ENCODE data around the gene USE1.

The USE1 gene

GRCh38 chr19:17235300-17235970 lies 20.3 kb downstream of the USE1 start:
- Histone ChIP-seq H2AFZ (ENCODE audit: insufficient read depth, low read length, poor library complexity) (no peak overlapping the region), H3K9me3 (ENCODE audit: insufficient read depth, low read depth, low read length) (peaks cover 2% of the 10 kb centered on the region), H3K36me3 (ENCODE audit: control insufficient read depth in 1 of 2, insufficient read depth in 2 of 2, low read length in 2 of 2) (peaks cover 69 to 72% of the 10 kb centered on the region in 2 experiments), H4K8ac (ENCODE audit: low read depth, low read length) (peak overlapping the region; percentile 64), H3K4me1 (ENCODE audit: control insufficient read depth in 1 of 2, insufficient read depth in 2 of 2, low read length in 2 of 2) (peaks cover 15 to 16% of the 10 kb centered on the region in 2 experiments), H3K79me2 (ENCODE audit: control insufficient read depth, insufficient read depth, low read length, poor library complexity) (peaks cover 7% of the 10 kb centered on the region), H3K14ac (ENCODE audit: low read length) (peak overlapping the region; percentile 77), H2BK120ac (ENCODE audit: insufficient read depth, low read length, poor library complexity) (peak overlapping the region; percentile 30), H2BK12ac (ENCODE audit: low read length) (peak overlapping the region; percentile 60), H3K4me2 (ENCODE audit: low read length) (peak overlapping the region; percentile 70), H4K91ac (ENCODE audit: low read depth, low read length) (peak overlapping the region; percentile 63), H3K27me3 (ENCODE audit: insufficient read depth, low read length) (no peaks in the 10 kb centered on the region), H2AK5ac (ENCODE audit: low read length) (peak overlapping the region; percentile 16), H3K9ac (ENCODE audit: low read length) (no peak overlapping the region), H3K79me1 (ENCODE audit: low read length) (peaks cover 6% of the 10 kb centered on the region), H2BK5ac (ENCODE audit: low read depth, low read length, poor library complexity) (peak overlapping the region; percentile 16), H3K4ac (ENCODE audit: low read depth, low read length) (peak overlapping the region; percentile 50), H3K4me3 (ENCODE audit: low read depth, low read length) (peak overlapping the region; percentile 45), H3K18ac (ENCODE audit: low read length) (peak overlapping the region; percentile 81), H3K27ac (ENCODE audit: low read depth, low read length) (peak overlapping the region; percentile 80), H3K23ac (ENCODE audit: low read length) (no peak overlapping the region), H4K12ac (ENCODE audit: low read depth, low read length) (peak overlapping the region; percentile 59)
- peak in 1 of 2 donors; percentile 63 for DNase-seq
- no CpG with 5 or more reads among the region's 80 CpGs for WGBS (ENCODE audit: extremely low coverage, insufficient coverage, insufficient read length)

GRCh38 chr19:17235971-17236777 lies 21.0 kb downstream of the USE1 start:
- Histone ChIP-seq H3K27me3 (ENCODE audit: insufficient read depth, low read length) (no peaks in the 10 kb centered on the region), H4K12ac (ENCODE audit: low read depth, low read length) (peak overlapping the region; percentile 59), H3K9me3 (ENCODE audit: insufficient read depth, low read depth, low read length) (peaks cover 3% of the 10 kb centered on the region), H2AK5ac (ENCODE audit: low read length) (peak overlapping the region; percentile 30), H3K18ac (ENCODE audit: low read length) (peak overlapping the region; percentile 76), H2BK12ac (ENCODE audit: low read length) (peak overlapping the region; percentile 60), H3K14ac (ENCODE audit: low read length) (peak overlapping the region; percentile 77), H3K27ac (ENCODE audit: low read depth, low read length) (peak overlapping the region; percentile 80), H3K4ac (ENCODE audit: low read depth, low read length) (peak overlapping the region; percentile 50), H3K79me2 (ENCODE audit: control insufficient read depth, insufficient read depth, low read length, poor library complexity) (peaks cover 11% of the 10 kb centered on the region), H2BK5ac (ENCODE audit: low read depth, low read length, poor library complexity) (peak overlapping the region; percentile 16), H3K4me2 (ENCODE audit: low read length) (peak overlapping the region; percentile 70), H3K4me3 (ENCODE audit: low read depth, low read length) (peak overlapping the region; percentile 45), H2AFZ (ENCODE audit: insufficient read depth, low read length, poor library complexity) (no peak overlapping the region), H4K8ac (ENCODE audit: low read depth, low read length) (peak overlapping the region; percentile 2), H3K79me1 (ENCODE audit: low read length) (peaks cover 6% of the 10 kb centered on the region), H3K4me1 (ENCODE audit: control insufficient read depth in 1 of 2, insufficient read depth in 2 of 2, low read length in 2 of 2) (peaks cover 15 to 16% of the 10 kb centered on the region in 2 experiments), H4K91ac (ENCODE audit: low read depth, low read length) (peak overlapping the region; percentile 63), H3K36me3 (ENCODE audit: control insufficient read depth in 1 of 2, insufficient read depth in 2 of 2, low read length in 2 of 2) (peaks cover 70 to 73% of the 10 kb centered on the region in 2 experiments), H2BK120ac (ENCODE audit: insufficient read depth, low read length, poor library complexity) (peak overlapping the region; percentile 30), H3K23ac (ENCODE audit: low read length) (no peak overlapping the region), H3K9ac (ENCODE audit: low read length) (no peak overlapping the region)
- WGBS (ENCODE audit: extremely low coverage, insufficient coverage, insufficient read length), result no CpG with 5 or more reads among the region's 27 CpGs
- no peak for DNase-seq

- H3K9me3 ChIP-seq (ENCODE audit: insufficient read depth, low read depth, low read length), result peaks cover 3% of the 10 kb centered on the region
- WGBS (ENCODE audit: extremely low coverage, insufficient coverage, insufficient read length), result no CpG with 5 or more reads among the region's 18 CpGs
- peaks cover 15% of the 10 kb centered on the region for H3K79me2 ChIP-seq (ENCODE audit: control insufficient read depth, insufficient read depth, low read length, poor library complexity)
- no peak overlapping the region for H2BK5ac ChIP-seq (ENCODE audit: low read depth, low read length, poor library complexity)
- no peak overlapping the region for H3K14ac ChIP-seq (ENCODE audit: low read length)
- H3K18ac ChIP-seq (ENCODE audit: low read length), result no peak overlapping the region
- no peaks in the 10 kb centered on the region for H3K27me3 ChIP-seq (ENCODE audit: insufficient read depth, low read length)
- H3K79me1 ChIP-seq (ENCODE audit: low read length), result peaks cover 6% of the 10 kb centered on the region
- H3K4me2 ChIP-seq (ENCODE audit: low read length), result no peak overlapping the region
- no peak overlapping the region for H4K12ac ChIP-seq (ENCODE audit: low read depth, low read length)
- H3K36me3 ChIP-seq (ENCODE audit: control insufficient read depth in 1 of 2, insufficient read depth in 2 of 2, low read length in 2 of 2), result peaks cover 66 to 70% of the 10 kb centered on the region in 2 experiments
- no peak overlapping the region for H3K23ac ChIP-seq (ENCODE audit: low read length)
- H3K4me3 ChIP-seq (ENCODE audit: low read depth, low read length), result no peak overlapping the region
- H3K4ac ChIP-seq (ENCODE audit: low read depth, low read length), result no peak overlapping the region
- H4K91ac ChIP-seq (ENCODE audit: low read depth, low read length), result no peak overlapping the region
- H3K9ac ChIP-seq (ENCODE audit: low read length), result no peak overlapping the region
- H2AK5ac ChIP-seq (ENCODE audit: low read length), result no peak overlapping the region
- no peak overlapping the region for H2BK120ac ChIP-seq (ENCODE audit: insufficient read depth, low read length, poor library complexity)
- H2BK12ac ChIP-seq (ENCODE audit: low read length), result no peak overlapping the region
- no peak overlapping the region for H2AFZ ChIP-seq (ENCODE audit: insufficient read depth, low read length, poor library complexity)
- H3K27ac ChIP-seq (ENCODE audit: low read depth, low read length), result peak overlapping the region; percentile 9
- H3K4me1 ChIP-seq (ENCODE audit: control insufficient read depth in 1 of 2, insufficient read depth in 2 of 2, low read length in 2 of 2), result peaks cover 16 to 17% of the 10 kb centered on the region in 2 experiments
- H4K8ac ChIP-seq (ENCODE audit: low read depth, low read length), result peak overlapping the region; percentile 7
- no peak for DNase-seq
Measured at GRCh38 chr19:17236811-17237543, 21.8 kb downstream of the USE1 start.

Data from trophoblast cell (in vitro differentiated cells and primary cell).